Ovary (tissue), 3 donors: Measurements from ENCODE around the gene SLC5A11.

Source experiments
- CTCF ChIP-seq, 3 donors: fragments of 450-650 bp in 2 of 3; fragments of 200-600 bp in 1 of 3; IDR thresholded peaks; one replicate each; pipeline versions ENCODE4 v1.5.1 to v1.8.0; 2016 to 2022; ENCODE audit warnings: antibody characterized with exemption in 3 of 3, mild to moderate bottlenecking in 1 of 3
- POLR2A ChIP-seq: fragments of 450-650 bp; IDR thresholded peaks from one replicate; pipeline ENCODE4 v1.6.1; 2017; ENCODE audit warnings: antibody characterized with exemption, mild to moderate bottlenecking, moderate library complexity
- donor health status: DM: no; HTN: no; CAD: no.

- no peak for TF ChIP-seq CTCF (IDR thresholded peaks at IDR 0.05)
- no peak for TF ChIP-seq POLR2A
These were observed 79.4 kb downstream of the SLC5A11 start for GRCh38 chr16:24925163-24925562.
